Measurements from ENCODE around the gene RPRM. TPM values are rescaled to one million over a fixed set of nuclear protein-coding genes. Genes with fewer than 3 reads are reported as not detected.

The RPRM gene
- total RNA-seq, result 0.15 TPM in 1 of 2 replicates, not detected in the other

GRCh38 chr2:153478289-153479261 lies at the start of gene RPRM:
Gene RPRM, minus strand, starts transcription at chr2:153478762. Its CDS starts 197 bp downstream, at chr2:153478565.

Measured in smooth muscle cell of trachea (primary cell).